Liver (tissue), 2 donors: ENCODE results near the gene ZNF865.

Experiments
- NR2F2 ChIP-seq: IDR thresholded peaks from 2 replicates; pipeline ENCODE4 v1.6.1; 2016; ENCODE audit warnings: antibody characterized with exemption
- TF ChIP-seq, protein P1 (sequence below): IDR thresholded peaks from 2 replicates; pipeline ENCODE4 v1.6.1; 2016; ENCODE audit warnings: antibody characterized with exemption
- donor health status: healthy.

DNA sequence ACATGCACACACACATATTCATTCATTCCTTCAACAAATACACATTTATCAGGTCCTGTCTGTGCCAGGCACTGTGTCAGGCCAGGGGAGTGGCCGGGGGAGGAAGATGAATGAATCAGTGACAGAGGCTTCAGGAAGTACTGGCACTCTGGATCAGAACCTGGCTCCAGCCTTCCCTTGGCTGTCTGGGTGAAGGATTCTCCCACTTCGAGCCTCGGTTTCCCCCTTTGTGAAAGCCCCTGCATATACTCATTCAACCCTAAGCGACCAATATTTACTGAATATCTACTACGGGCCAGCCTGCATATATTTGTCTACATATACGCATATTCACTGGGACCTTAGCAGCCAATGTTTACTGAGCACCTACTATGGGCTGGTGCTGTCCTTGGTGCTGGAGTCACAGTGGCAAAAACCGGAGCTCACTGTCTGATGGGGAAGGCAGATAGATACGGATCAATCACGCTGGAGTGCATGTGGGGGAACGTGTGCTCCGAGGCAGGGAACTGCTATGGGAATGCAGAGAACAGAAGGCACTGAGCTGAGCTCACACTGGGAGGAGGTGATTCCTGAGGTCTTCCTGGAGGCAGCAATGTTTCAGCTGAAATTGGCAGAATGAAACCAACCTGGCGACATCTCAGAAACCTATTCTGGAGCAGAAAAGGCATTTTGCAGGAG, 24.2 kb upstream of the ZNF865 start:
- no peak for TF ChIP-seq NR2F2
- TF ChIP-seq, protein P1, sequence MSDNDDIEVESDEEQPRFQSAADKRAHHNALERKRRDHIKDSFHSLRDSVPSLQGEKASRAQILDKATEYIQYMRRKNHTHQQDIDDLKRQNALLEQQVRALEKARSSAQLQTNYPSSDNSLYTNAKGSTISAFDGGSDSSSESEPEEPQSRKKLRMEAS, result no peak
